SK-N-DZ (cell line): Measurements from ENCODE around the gene BIN2.
"Not testable (repeated sequence)": the region's sequence is repeated elsewhere in the genome, so short reads cannot be mapped to it uniquely, and the experiment has no call there.

ENCODE experiments used
- DNase-seq: peaks from one replicate; pipeline ENCODE4 v3.0.0-alpha.2; 2015; ENCODE audit warnings: low spot score

Gene BIN2

GRCh38 chr12:51311389-51311788 lies 12.6 kb downstream of the BIN2 start:
- DNase-seq, result no peak

GRCh38 chr12:51307655-51308593 lies 16.1 kb downstream of the BIN2 start:
- no peak for DNase-seq

GRCh38 chr12:51306507-51306906 lies 17.5 kb downstream of the BIN2 start:
- no peak for DNase-seq

GRCh38 chr12:51300768-51301167 lies 23.2 kb downstream of the BIN2 start:
- DNase-seq, result not testable (repeated sequence)

- DNase-seq, result no peak
Observed at GRCh38 chr12:51295651-51296050, 28.3 kb downstream of the BIN2 start.

GRCh38 chr12:51294097-51294496 lies 29.9 kb downstream of the BIN2 start:
- not testable (repeated sequence) for DNase-seq

GRCh38 chr12:51293696-51294095 lies 30.3 kb downstream of the BIN2 start:
- DNase-seq, result no peak

GRCh38 chr12:51291603-51292513 lies 32.1 kb downstream of the BIN2 start:
- not testable (repeated sequence) for DNase-seq

GRCh38 chr12:51285843-51286242 lies 38.1 kb downstream of the BIN2 start:
- no peak for DNase-seq

GRCh38 chr12:51281202-51281924 lies 42.6 kb downstream of the BIN2 start:
- no peak for DNase-seq

- DNase-seq, result no peak
Observed at GRCh38 chr12:51275088-51275487, 48.9 kb downstream of the BIN2 start.

- DNase-seq, result not testable (repeated sequence)
Observed at GRCh38 chr12:51272810-51273209, 51.2 kb downstream of the BIN2 start.

- no peak for DNase-seq
Observed at GRCh38 chr12:51270951-51271518, 52.9 kb downstream of the BIN2 start.

- peak; percentile 48 for DNase-seq
Observed at GRCh38 chr12:51270067-51270950, 53.7 kb downstream of the BIN2 start, which contains the start of gene SMAGP. Gene SMAGP, minus strand, starts transcription at chr12:51270415. Its CDS starts 1,137 bp downstream, at chr12:51269278.

- peak; percentile 64 for DNase-seq
Observed at GRCh38 chr12:51269174-51270066, 54.6 kb downstream of the BIN2 start.

GRCh38 chr12:51265024-51265423 lies 59.0 kb downstream of the BIN2 start:
- DNase-seq, result no peak

GRCh38 chr12:51264297-51264696 lies 59.7 kb downstream of the BIN2 start:
- DNase-seq, result no peak

- no peak for DNase-seq
Observed at GRCh38 chr12:51263341-51263740, 60.6 kb downstream of the BIN2 start.

GRCh38 chr12:51262758-51263177 lies 61.2 kb downstream of the BIN2 start:
- peak; percentile 41 for DNase-seq
